GM12892 (cell line): ENCODE results near the gene GNAT3.

Experiments
- DNase-seq: peaks from one replicate; pipeline ENCODE4 v3.0.0; 2011; ENCODE audit not compliant: insufficient read length
- FAIRE-seq: peaks from 2 replicates; lab custom pipeline; 2011; peaks lifted over from hg19 to GRCh38; lab: Jason Lieb, UNC
- POLR2A ChIP-seq: IDR thresholded peaks from 2 replicates; pipeline ENCODE4 v1.6.1; 2011; ENCODE audit warnings: low read depth, low read length, control low read depth
- POLR2AphosphoS5 ChIP-seq: IDR thresholded peaks from 2 replicates; pipeline ENCODE4 v1.6.1; 2011; ENCODE audit warnings: low read depth, low read length, control low read depth
- TAF1 ChIP-seq: IDR thresholded peaks from 2 replicates; pipeline ENCODE4 v1.6.1; 2011; ENCODE audit warnings: low read depth, mild to moderate bottlenecking, control low read depth, low read length, borderline replicate concordance

GNAT3 gene

GRCh38 chr7:80529362-80529761 lies 17.5 kb upstream of the GNAT3 start:
- TF ChIP-seq POLR2A (no peak), TAF1 (no peak), POLR2AphosphoS5 (no peak)
- FAIRE-seq (no peak), DNase-seq (no peak)

- FAIRE-seq (no peak), DNase-seq (no peak)
- TF ChIP-seq TAF1 = no peak
- no peak for TF ChIP-seq POLR2A
- no peak for TF ChIP-seq POLR2AphosphoS5
These were observed 16.8 kb upstream of the GNAT3 start for GRCh38 chr7:80528689-80529088.

- DNase-seq = no peak
- no peak for FAIRE-seq
- TF ChIP-seq POLR2A (no peak), TAF1 (no peak)
These were observed 14.6 kb upstream of the GNAT3 start for GRCh38 chr7:80526472-80526871.

- TF ChIP-seq TAF1 (no peak), POLR2AphosphoS5 (no peak), POLR2A (no peak)
- no peak for DNase-seq
- FAIRE-seq = no peak
These were observed 12.8 kb upstream of the GNAT3 start for GRCh38 chr7:80524693-80525092.

- FAIRE-seq (no peak), DNase-seq (no peak)
- no peak for TF ChIP-seq POLR2AphosphoS5
- TF ChIP-seq POLR2A = no peak
- no peak for TF ChIP-seq TAF1
These were observed 9.9 kb upstream of the GNAT3 start for GRCh38 chr7:80521809-80522208.

- no peak for FAIRE-seq
- TF ChIP-seq POLR2AphosphoS5 (no peak), TAF1 (no peak), POLR2A (no peak)
- no peak for DNase-seq
These were observed 8.3 kb upstream of the GNAT3 start for GRCh38 chr7:80520199-80520598.

- FAIRE-seq (no peak), DNase-seq (no peak)
These were observed 5.5 kb upstream of the GNAT3 start for GRCh38 chr7:80517282-80517747.

GRCh38 chr7:80515298-80515697 lies 3.4 kb upstream of the GNAT3 start:
- DNase-seq (no peak), FAIRE-seq (no peak)
- no peak for TF ChIP-seq TAF1
- no peak for TF ChIP-seq POLR2AphosphoS5
- no peak for TF ChIP-seq POLR2A

More at GRCh38 chr7:80517282-80517747, 5.5 kb upstream of the GNAT3 start:
- TF ChIP-seq POLR2A (no peak), POLR2AphosphoS5 (no peak), TAF1 (no peak)

GRCh38 chr7:80510021-80510420 lies 1.8 kb downstream of the GNAT3 start:
- DNase-seq (no peak), FAIRE-seq (no peak)
- TF ChIP-seq POLR2AphosphoS5 (no peak), POLR2A (no peak), TAF1 (no peak)

- TF ChIP-seq POLR2AphosphoS5 (no peak), TAF1 (no peak), POLR2A (no peak)
- no peak for FAIRE-seq
- no peak for DNase-seq
These were observed 3.4 kb downstream of the GNAT3 start for GRCh38 chr7:80508440-80508839.

- DNase-seq = no peak
- no peak for TF ChIP-seq POLR2A
- no peak for TF ChIP-seq POLR2AphosphoS5
- no peak for TF ChIP-seq TAF1
- no peak for FAIRE-seq
These were observed 5.9 kb downstream of the GNAT3 start for GRCh38 chr7:80505900-80506500.

- no peak for DNase-seq
- no peak for FAIRE-seq
- no peak for TF ChIP-seq POLR2AphosphoS5
- no peak for TF ChIP-seq TAF1
- no peak for TF ChIP-seq POLR2A
These were observed 11.5 kb downstream of the GNAT3 start for GRCh38 chr7:80500325-80500724.
